Amniotic stem cell (primary cell): Measurements from ENCODE around the gene VIPR1.

Source experiments
- DNase-seq: peaks from one replicate; lab custom pipeline; 2025; lab: John Stamatoyannopoulos, UW

VIPR1 gene

DNA sequence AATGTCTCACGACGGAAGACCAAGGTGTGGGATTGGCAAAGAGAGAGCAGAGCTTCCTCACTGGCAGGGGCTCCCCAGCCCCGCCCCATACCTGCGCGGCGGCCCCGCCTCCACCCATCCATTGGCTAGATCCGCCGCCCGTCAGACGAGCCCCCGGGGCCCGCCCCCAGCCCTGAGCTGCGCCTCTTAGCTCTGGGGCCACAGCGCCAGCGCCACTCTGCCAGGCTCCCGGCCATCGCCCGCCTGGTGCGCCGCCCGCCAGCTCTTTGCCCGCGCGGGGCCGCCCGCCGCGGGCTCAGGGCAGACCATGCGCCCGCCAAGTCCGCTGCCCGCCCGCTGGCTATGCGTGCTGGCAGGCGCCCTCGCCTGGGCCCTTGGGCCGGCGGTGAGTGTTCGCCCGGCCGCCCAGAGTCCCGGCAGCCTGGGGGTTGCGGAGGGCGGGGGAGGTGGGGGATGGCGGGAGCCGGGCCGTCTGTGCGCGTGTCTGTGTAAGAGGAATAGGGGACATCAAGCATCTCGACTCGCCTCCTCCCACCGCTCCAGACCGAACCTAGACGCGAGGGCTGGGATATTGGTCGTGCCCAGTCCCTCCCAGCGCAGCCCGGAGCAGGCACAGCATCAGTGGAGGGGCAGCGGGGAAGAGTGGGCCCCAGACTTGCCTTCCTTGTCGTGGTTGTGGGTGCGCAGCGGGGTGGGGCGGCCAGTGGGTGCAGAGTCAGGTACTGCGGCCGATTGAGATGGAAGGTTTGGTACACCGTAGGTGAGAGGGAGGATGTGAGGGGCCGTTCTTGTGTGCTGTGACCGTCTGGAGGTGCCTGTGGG is at the start of gene VIPR1:
TSS of gene VIPR1 (plus strand) at position 215 of the 822 bp plus-strand sequence. CDS start at position 308, 93 bp downstream.
- DNase-seq = no peak

GRCh38 chr3:42456211-42456610 is 46.2 kb upstream of the VIPR1 start:
- no peak for DNase-seq

DNA sequence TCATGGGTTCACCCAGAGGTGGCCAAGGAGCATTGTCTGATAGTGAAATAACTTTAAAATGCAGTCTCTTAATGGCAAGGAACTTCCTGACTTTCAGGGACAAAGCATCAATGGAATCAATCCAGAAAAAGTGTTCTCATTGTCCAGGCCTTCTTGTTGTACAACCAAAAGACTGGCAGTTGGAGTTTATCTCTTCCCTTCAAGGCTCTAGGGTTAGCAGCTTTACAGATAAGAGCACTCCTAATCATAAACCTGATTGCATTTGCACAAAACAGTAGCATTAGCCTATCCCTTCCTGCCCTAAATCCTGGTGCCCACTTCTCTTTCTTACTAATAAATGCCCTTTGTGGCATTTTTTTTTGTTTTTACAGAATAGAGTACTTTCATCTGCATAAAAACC is 43.3 kb upstream of the VIPR1 start:
- DNase-seq = no peak

DNA sequence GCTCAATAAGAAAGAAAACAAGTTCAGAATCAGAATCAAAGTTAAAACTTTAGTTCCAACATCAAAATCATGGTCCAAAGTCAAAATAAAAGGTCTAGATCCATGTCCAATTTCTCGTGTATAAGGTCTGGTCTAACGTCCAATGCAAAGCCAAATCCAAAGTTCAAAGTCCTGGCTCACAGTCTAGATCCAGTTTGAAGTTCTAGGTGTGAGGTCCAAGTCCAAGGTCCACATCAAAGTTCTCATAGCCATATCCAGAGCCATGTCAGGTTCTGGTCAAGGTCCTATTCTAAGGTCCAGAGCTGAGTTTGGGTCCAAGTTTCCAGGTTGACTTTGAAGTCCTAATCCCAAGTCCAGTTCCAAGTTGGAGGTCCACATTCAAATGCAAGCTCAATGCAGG is 40.7 kb upstream of the VIPR1 start:
- DNase-seq = no peak

DNA sequence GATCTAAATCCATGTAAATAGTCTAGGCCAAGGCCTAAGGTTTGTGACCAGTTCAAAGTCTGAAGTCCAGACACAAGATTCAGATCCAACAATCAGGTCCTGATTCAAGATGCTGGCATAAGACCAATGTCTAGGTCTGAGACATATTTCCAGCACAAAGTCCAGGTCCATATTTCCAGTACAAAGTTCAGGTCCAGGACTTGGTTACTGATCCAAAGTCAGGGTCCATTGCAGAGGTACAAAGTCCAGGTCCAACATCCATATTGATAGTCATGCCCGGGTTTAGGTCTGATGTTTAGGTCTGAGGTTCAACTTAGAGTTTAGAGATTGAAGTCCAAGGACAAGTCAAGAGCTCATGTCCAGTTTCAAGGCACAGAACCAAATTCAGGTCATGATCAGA is 39.4 kb upstream of the VIPR1 start:
- DNase-seq = no peak

DNA sequence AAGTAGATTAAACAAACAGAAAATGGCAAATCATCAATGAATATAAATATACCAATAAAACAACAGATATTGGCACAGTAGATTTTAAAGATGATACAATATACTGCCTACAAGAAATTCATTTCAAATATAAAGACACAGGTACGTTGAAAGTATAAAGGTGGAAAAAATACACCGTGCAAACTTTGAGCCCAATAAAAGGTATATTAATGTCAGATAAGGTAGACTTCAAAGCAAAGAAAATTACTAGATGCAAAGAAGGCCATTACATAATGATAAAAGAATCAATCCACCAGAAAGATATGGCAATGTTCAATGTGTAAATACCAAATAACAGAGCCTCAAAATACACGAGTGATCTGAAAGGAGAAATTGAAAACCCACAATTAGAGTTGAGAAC is 34.3 kb upstream of the VIPR1 start:
- no peak for DNase-seq

DNA sequence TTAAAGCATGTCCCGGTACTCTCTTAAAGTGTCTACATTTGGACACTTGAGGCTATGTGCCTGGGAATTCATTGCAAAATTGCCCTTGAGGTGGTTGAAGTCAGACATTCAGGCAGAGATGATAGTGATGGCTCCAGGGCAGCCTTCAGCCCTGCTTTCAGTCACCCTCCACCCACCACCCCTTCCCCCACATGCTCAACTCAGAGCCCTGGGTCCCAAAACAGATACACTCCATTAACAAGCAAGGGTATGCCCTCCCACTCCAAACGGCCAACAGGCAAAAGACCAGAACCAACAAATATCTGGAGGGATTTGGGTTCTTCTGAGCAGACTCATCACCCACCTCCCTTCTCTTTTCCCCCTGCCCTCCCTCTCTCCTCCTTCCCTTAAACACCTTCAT is 29.9 kb upstream of the VIPR1 start:
- DNase-seq = no peak

- no peak for DNase-seq
Measured at GRCh38 chr3:42473083-42473932, 29.1 kb upstream of the VIPR1 start.

GRCh38 chr3:42476225-42477125 is 26.0 kb upstream of the VIPR1 start:
- no peak for DNase-seq

- no peak for DNase-seq
Measured at GRCh38 chr3:42477696-42478095, 24.7 kb upstream of the VIPR1 start.

GRCh38 chr3:42478830-42479229 is 23.6 kb upstream of the VIPR1 start:
- no peak for DNase-seq

DNA sequence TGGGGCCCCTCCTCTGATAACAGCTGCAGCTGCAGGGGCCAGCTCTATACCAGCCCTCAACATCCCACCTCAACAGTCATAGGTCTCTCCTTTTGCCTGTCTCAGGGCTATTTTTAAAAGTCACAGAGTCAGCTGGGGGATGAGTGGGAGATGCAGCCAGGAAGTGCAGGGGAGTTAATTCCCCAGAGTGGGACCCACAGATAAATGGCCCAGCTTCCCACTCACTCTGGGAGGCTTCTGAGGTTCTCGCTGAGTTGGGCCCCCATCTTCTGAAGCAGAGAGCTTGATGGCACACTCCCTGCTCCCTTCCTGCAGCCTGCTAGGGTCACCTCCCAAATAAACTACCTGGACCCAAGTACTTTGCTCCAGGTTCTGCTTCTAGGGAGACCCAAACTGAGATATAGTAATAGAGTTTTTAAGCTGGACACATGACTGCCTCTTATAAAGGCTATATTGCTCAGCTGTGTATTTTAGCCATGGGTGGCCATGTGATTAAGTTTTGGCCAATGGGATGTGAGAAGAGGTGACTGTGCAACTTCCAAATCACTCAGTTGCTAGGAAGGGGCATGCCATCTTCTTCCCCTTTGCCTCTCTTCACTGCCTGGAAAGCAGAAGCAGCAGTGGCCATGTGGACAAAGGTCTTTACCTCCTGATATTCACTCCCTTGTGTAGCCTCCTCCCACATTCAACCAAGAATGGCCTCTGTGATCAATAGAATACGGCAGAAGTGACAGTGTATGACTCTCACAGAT is 15.5 kb upstream of the VIPR1 start:
- DNase-seq = no peak

GRCh38 chr3:42488687-42489086 is 13.8 kb upstream of the VIPR1 start:
- no peak for DNase-seq

DNA sequence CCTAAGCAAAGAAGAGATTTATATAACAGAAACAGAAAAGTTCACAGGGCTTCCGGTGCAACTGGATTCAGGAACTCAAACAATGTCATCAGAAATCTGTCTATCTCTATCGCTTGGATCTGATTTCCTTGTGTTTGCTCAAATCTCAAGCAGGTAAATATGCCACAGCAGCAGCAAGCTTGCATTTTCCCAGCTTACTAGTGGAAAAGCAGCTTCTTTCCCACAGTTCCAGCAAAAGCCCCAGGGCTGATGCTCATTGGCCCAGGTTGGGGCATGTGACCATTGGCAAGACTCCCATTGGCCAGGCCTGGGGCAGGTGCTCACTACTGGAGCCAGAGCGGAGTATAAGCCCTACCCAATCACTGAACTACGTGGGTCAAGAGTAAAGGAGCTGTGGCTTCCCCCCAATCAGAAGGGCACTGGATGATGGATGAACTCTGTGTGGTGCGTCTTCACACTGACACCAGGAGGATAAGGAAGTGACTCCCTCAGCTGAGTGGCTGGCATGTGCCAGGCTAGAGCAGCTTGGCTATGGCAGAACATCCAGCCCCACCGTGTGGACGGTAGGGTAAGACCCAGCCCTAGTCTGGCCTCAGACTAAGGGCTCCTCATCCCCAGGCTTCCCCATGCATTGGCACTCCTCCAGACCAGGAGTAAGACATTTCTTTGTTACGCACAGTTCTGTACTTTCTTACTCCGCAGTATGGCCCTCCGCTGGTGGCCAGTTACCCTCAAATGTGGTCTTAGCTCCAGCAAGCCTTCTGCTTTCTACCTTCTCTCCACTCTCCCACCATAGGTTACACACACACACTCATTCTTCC is 13.1 kb upstream of the VIPR1 start:
- DNase-seq = no peak

- no peak for DNase-seq
Measured at GRCh38 chr3:42489937-42490227, 12.6 kb upstream of the VIPR1 start.

DNA sequence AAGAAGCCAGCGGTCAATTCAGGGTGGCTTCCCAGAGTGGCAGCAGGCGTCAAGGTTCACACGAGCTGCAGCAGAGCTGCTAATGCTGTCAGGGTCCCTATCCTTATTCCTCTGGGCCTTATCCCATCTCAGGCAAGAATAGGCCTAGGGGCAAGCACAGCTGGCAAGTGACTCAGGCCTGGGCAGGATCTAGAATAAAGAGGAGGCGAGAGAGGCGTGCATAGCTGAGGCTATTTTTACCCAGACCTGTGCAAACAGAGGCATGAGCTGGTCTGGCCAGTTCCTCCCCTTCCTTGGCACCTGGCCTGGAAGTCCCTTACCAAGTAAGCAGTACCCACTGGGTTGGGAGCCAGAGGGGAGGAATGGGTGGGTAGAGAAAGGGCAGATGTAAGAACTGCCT is 12.2 kb upstream of the VIPR1 start:
- no peak for DNase-seq

GRCh38 chr3:42491881-42492507 is 10.4 kb upstream of the VIPR1 start:
- DNase-seq = no peak

GRCh38 chr3:42492508-42493080 is 9.8 kb upstream of the VIPR1 start:
- no peak for DNase-seq

GRCh38 chr3:42493126-42493797 is 9.2 kb upstream of the VIPR1 start:
- DNase-seq = no peak
